GM18870 (cell line): Measurements from ENCODE around the gene DYNLT4.
"Not testable (repeated sequence)": the region's sequence is repeated elsewhere in the genome, so short reads cannot be mapped to it uniquely, and the experiment has no call there.

Experiments used
- ATAC-seq: cut with Tn5 transposase; IDR thresholded peaks from one replicate; pipeline ENCODE4 v1.9.1; 2021; ENCODE audit warnings: moderate library complexity; ENCODE audit not compliant: unreplicated experiment

DYNLT4 gene

GRCh38 chr1:44806704-44807363, at the start of gene DYNLT4:
TSS of gene DYNLT4 (minus strand) at chr1:44807351. CDS start at chr1:44806668, 683 bp downstream.
- no peak for ATAC-seq

- no peak for ATAC-seq
Measured at GRCh38 chr1:44855742-44856141, 48.6 kb upstream of the DYNLT4 start.

- no peak for ATAC-seq
Measured at GRCh38 chr1:44854970-44855369, 47.8 kb upstream of the DYNLT4 start.

GRCh38 chr1:44853201-44853600, 46.0 kb upstream of the DYNLT4 start:
- ATAC-seq = no peak

- no peak for ATAC-seq
Measured at GRCh38 chr1:44851308-44851707, 44.2 kb upstream of the DYNLT4 start.

GRCh38 chr1:44849575-44850132, 42.5 kb upstream of the DYNLT4 start:
- no peak for ATAC-seq

- ATAC-seq = no peak
Measured at GRCh38 chr1:44848456-44849181, 41.5 kb upstream of the DYNLT4 start.

GRCh38 chr1:44847845-44848244, 40.7 kb upstream of the DYNLT4 start:
- ATAC-seq = no peak

- no peak for ATAC-seq
Measured at GRCh38 chr1:44846985-44847384, 39.8 kb upstream of the DYNLT4 start.

- ATAC-seq = no peak
Measured at GRCh38 chr1:44842862-44843655, 35.9 kb upstream of the DYNLT4 start, which contains the start of gene PTCH2. TSS of gene PTCH2 (minus strand) at chr1:44843253. CDS start at chr1:44842932, 321 bp downstream.

- no peak for ATAC-seq
Measured at GRCh38 chr1:44842486-44842861, 35.3 kb upstream of the DYNLT4 start.

GRCh38 chr1:44839576-44839975, 32.4 kb upstream of the DYNLT4 start:
- ATAC-seq = no peak

GRCh38 chr1:44838294-44838693, 31.1 kb upstream of the DYNLT4 start:
- ATAC-seq = not testable (repeated sequence)

- ATAC-seq = peak; percentile 55
Measured at GRCh38 chr1:44835738-44836675, 28.9 kb upstream of the DYNLT4 start.

- ATAC-seq = no peak
Measured at GRCh38 chr1:44834328-44834727, 27.2 kb upstream of the DYNLT4 start.

- ATAC-seq = no peak
Measured at GRCh38 chr1:44832056-44832705, 25.0 kb upstream of the DYNLT4 start.

GRCh38 chr1:44831516-44831915, 24.4 kb upstream of the DYNLT4 start:
- ATAC-seq = no peak

- no peak for ATAC-seq
Measured at GRCh38 chr1:44830900-44831304, 23.8 kb upstream of the DYNLT4 start.

- ATAC-seq = no peak
Measured at GRCh38 chr1:44829506-44830384, 22.6 kb upstream of the DYNLT4 start.
